ENCODE data around the gene HSH2D. TPM values are rescaled to one million over a fixed set of nuclear protein-coding genes. Genes with fewer than 3 reads are reported as not detected.

HSH2D gene
- total RNA-seq, 1 experiment from 2014 or later = 10.9 TPM

DNA sequence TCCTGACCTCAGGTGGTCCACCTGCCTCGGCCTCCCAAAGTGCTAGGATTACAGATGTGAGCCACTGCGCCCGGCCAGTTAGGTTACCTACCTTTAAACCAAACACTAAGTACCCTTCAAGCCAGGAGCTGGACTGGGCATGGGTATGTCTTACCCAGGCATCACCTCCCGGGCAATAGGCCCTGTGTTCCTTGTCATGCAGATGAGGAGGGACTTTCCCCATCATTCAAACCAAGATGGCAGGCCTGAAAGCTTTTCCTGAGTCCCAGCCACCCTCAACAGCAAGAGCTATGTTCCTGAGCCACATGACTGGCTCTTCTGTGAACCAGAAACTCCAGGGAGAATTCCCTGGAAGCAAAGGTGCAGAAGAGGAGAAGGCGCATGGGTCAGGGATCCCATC, 22.3 kb upstream of the HSH2D start:
- H2AFZ ChIP-seq = no peak overlapping the region
- no peaks in the 10 kb centered on the region for H3K27me3 ChIP-seq (ENCODE audit: insufficient read depth, low read depth)
- H3K36me3 ChIP-seq (ENCODE audit: low read depth) = peaks cover 17% of the 10 kb centered on the region; the same call in 1 of the 2 replicates
- peaks cover 12% of the 10 kb centered on the region; the same call in 1 of the 2 replicates for H4K20me1 ChIP-seq (ENCODE audit: insufficient read depth)
- H3K4me1 ChIP-seq (replicated peaks; ENCODE audit: insufficient read depth) = no peaks in the 10 kb centered on the region
- no peak for DNase-seq
- no TSS peak for BruUV-seq (replicated peaks)
- no peaks in the 10 kb centered on the region for H3K9me2 ChIP-seq (ENCODE audit: insufficient read depth)
- H3K4me3 ChIP-seq = no peak overlapping the region
- TF ChIP-seq, protein P1, sequence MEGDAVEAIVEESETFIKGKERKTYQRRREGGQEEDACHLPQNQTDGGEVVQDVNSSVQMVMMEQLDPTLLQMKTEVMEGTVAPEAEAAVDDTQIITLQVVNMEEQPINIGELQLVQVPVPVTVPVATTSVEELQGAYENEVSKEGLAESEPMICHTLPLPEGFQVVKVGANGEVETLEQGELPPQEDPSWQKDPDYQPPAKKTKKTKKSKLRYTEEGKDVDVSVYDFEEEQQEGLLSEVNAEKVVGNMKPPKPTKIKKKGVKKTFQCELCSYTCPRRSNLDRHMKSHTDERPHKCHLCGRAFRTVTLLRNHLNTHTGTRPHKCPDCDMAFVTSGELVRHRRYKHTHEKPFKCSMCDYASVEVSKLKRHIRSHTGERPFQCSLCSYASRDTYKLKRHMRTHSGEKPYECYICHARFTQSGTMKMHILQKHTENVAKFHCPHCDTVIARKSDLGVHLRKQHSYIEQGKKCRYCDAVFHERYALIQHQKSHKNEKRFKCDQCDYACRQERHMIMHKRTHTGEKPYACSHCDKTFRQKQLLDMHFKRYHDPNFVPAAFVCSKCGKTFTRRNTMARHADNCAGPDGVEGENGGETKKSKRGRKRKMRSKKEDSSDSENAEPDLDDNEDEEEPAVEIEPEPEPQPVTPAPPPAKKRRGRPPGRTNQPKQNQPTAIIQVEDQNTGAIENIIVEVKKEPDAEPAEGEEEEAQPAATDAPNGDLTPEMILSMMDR (conservative IDR thresholded peaks at IDR 0.05) = no peak
- TF ChIP-seq EZH2 (IDR thresholded peaks at IDR 0.05; ENCODE audit: low read depth) = no peak
- POLR2A ChIA-PET (ENCODE audit: unreplicated experiment) = no interaction called here
- intact Hi-C loops (cut with micrococcal nuclease; ENCODE audit: unreplicated experiment) = no loop called here
- H3K27ac ChIP-seq = no peak overlapping the region
- peaks cover 12% of the 10 kb centered on the region for H3K79me2 ChIP-seq (ENCODE audit: low read depth)
- H3K9me3 ChIP-seq (ENCODE audit: insufficient read depth, low read depth) = no peaks in the 10 kb centered on the region
- H3K4me2 ChIP-seq = no peak overlapping the region
- CTCF ChIA-PET = no interaction called here
- H3F3A ChIP-seq (ENCODE audit: insufficient read depth, low read depth) = no peaks in the 10 kb centered on the region

DNA sequence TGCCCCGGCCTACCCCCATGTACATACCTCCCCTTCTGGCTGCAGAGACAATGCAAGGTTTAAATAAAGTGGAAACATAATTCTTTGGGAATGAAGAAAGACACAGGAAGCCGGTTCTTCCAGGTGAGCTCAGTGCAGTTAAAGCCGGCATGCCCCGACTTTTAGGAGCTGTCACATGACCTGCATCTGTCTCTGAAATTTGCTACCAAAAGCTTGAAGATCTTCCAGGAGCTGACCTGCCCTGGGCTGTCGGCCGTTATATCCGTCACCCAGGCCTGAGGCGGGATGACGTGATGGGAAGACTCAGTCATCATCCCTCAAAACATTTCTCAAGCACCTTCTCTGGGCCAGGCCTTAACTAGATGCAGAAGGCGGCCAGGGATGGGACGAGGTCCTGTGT, 21.5 kb upstream of the HSH2D start:
- no peak overlapping the region for H3K4me3 ChIP-seq
- H3K36me3 ChIP-seq (ENCODE audit: low read depth) = peaks cover 17% of the 10 kb centered on the region; the same call in 1 of the 2 replicates
- DNase-seq = no peak
- H3K4me1 ChIP-seq (replicated peaks; ENCODE audit: insufficient read depth) = no peaks in the 10 kb centered on the region
- no peak overlapping the region for H3K4me2 ChIP-seq
- no TSS peak for BruUV-seq (replicated peaks)
- TF ChIP-seq, protein P1 (conservative IDR thresholded peaks at IDR 0.05) = no peak
- TF ChIP-seq EZH2 (IDR thresholded peaks at IDR 0.05; ENCODE audit: low read depth) = no peak
- no peaks in the 10 kb centered on the region for H3K9me3 ChIP-seq (ENCODE audit: insufficient read depth, low read depth)
- no peaks in the 10 kb centered on the region for H3K27me3 ChIP-seq (ENCODE audit: insufficient read depth, low read depth)
- no peak overlapping the region for H2AFZ ChIP-seq
- ChIA-PET CTCF (no interaction called here), POLR2A (ENCODE audit: unreplicated experiment) (no interaction called here)
- H3K9me2 ChIP-seq (ENCODE audit: insufficient read depth) = no peaks in the 10 kb centered on the region
- intact Hi-C loops (cut with micrococcal nuclease; ENCODE audit: unreplicated experiment) = no loop called here
- H3F3A ChIP-seq (ENCODE audit: insufficient read depth, low read depth) = no peaks in the 10 kb centered on the region
- peaks cover 4% of the 10 kb centered on the region for H3K79me2 ChIP-seq (ENCODE audit: low read depth)
- H3K27ac ChIP-seq = no peak overlapping the region
- H4K20me1 ChIP-seq (ENCODE audit: insufficient read depth) = peaks cover 10% of the 10 kb centered on the region; the same call in 1 of the 2 replicates

GRCh38 chr19:16124953-16125352, 18.5 kb upstream of the HSH2D start:
- intact Hi-C loops (cut with micrococcal nuclease; ENCODE audit: unreplicated experiment) = no loop called here
- CTCF ChIA-PET = no interaction called here
- POLR2A ChIA-PET (ENCODE audit: unreplicated experiment) = no interaction called here

More at GRCh38 chr19:16124953-16125352, 18.5 kb upstream of the HSH2D start:
- Histone ChIP-seq H3K36me3 (ENCODE audit: low read depth) (peaks cover 29% of the 10 kb centered on the region), H3K27me3 (ENCODE audit: insufficient read depth, low read depth) (no peaks in the 10 kb centered on the region), H3K9me3 (ENCODE audit: insufficient read depth, low read depth) (no peaks in the 10 kb centered on the region), H3K79me2 (ENCODE audit: low read depth) (no peaks in the 10 kb centered on the region), H3K27ac (no peak overlapping the region), H4K20me1 (ENCODE audit: insufficient read depth) (peaks cover 4% of the 10 kb centered on the region; the same call in 1 of the 2 replicates), H3F3A (ENCODE audit: insufficient read depth, low read depth) (no peaks in the 10 kb centered on the region), H3K4me1 (replicated peaks; ENCODE audit: insufficient read depth) (no peaks in the 10 kb centered on the region), H3K4me3 (no peak overlapping the region), H3K9me2 (ENCODE audit: insufficient read depth) (no peaks in the 10 kb centered on the region), H3K4me2 (no peak overlapping the region), H2AFZ (no peak overlapping the region)
- no TSS peak for BruUV-seq (replicated peaks)
- TF ChIP-seq, protein P1 (conservative IDR thresholded peaks at IDR 0.05) = no peak
- no peak for DNase-seq

Data from PC-9 (cell line).